AG09319 (cell line): Measurements from ENCODE around the gene SNRK.

Experiments
- DNase-seq: peaks from one replicate; pipeline ENCODE4 v3.0.0-alpha.2; 2010; ENCODE audit warnings: low read depth; ENCODE audit errors: extremely low read depth
- CTCF ChIP-seq: IDR thresholded peaks from 2 replicates; pipeline ENCODE4 v1.5.1; 2011; ENCODE audit warnings: low read depth, mild to moderate bottlenecking, inconsistent platforms, low read length, moderate library complexity

SNRK gene

GRCh38 chr3:43319376-43319775, 33.0 kb downstream of the SNRK start:
- DNase-seq: no peak
- TF ChIP-seq CTCF: no peak

- no peak for TF ChIP-seq CTCF
- no peak for DNase-seq
These were observed 33.5 kb downstream of the SNRK start for GRCh38 chr3:43319794-43320193.

GRCh38 chr3:43320288-43320687, 33.9 kb downstream of the SNRK start:
- no peak for TF ChIP-seq CTCF
- no peak for DNase-seq

- no peak for DNase-seq
- no peak for TF ChIP-seq CTCF
These were observed 37.2 kb downstream of the SNRK start for GRCh38 chr3:43323541-43323940.

- TF ChIP-seq CTCF: no peak
- DNase-seq: no peak
These were observed 40.7 kb downstream of the SNRK start for GRCh38 chr3:43326891-43327581.

GRCh38 chr3:43327582-43327979, 41.2 kb downstream of the SNRK start:
- no peak for TF ChIP-seq CTCF
- DNase-seq: no peak

GRCh38 chr3:43328653-43329052, 42.3 kb downstream of the SNRK start:
- no peak for TF ChIP-seq CTCF
- no peak for DNase-seq
